Measurements from ENCODE around the gene SLC4A11.
"Not testable (repeated sequence)": the region's sequence is repeated elsewhere in the genome, so short reads cannot be mapped to it uniquely, and the experiment has no call there.

DNA sequence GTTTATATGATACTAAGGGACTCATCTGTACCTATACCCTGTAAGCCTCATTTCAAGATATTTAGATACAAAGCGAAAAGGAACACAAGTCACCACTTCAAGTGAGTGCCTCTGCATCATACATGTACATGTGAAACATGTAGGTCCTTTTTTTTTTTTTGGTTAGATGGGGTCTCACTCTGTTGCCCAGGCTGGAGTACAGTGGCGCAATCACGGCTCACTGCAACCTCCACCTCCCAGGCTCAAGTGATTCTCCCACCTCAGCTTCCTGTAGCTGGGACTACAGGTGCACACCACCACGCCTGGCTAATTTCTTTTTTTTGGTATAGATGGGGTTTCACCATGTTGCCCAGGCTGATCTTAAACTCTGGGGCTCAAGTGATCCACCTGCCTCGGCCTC lies 56.6 kb downstream of the SLC4A11 start:
- TF ChIP-seq, protein P1, sequence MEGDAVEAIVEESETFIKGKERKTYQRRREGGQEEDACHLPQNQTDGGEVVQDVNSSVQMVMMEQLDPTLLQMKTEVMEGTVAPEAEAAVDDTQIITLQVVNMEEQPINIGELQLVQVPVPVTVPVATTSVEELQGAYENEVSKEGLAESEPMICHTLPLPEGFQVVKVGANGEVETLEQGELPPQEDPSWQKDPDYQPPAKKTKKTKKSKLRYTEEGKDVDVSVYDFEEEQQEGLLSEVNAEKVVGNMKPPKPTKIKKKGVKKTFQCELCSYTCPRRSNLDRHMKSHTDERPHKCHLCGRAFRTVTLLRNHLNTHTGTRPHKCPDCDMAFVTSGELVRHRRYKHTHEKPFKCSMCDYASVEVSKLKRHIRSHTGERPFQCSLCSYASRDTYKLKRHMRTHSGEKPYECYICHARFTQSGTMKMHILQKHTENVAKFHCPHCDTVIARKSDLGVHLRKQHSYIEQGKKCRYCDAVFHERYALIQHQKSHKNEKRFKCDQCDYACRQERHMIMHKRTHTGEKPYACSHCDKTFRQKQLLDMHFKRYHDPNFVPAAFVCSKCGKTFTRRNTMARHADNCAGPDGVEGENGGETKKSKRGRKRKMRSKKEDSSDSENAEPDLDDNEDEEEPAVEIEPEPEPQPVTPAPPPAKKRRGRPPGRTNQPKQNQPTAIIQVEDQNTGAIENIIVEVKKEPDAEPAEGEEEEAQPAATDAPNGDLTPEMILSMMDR (conservative IDR thresholded peaks at IDR 0.05; ENCODE audit: low read depth, low read length) = not testable (repeated sequence)
- not testable (repeated sequence) for TF ChIP-seq EZH2phosphoT487 (IDR thresholded peaks at IDR 0.05; ENCODE audit: borderline replicate concordance, low read length)
